NT2/D1 (cell line): ENCODE measurements around the gene CAB39L.

Experiments used
- SUZ12 ChIP-seq: IDR thresholded peaks from 2 replicates; pipeline ENCODE4 v1.6.1; 2011; ENCODE audit not compliant: insufficient read length, insufficient read depth; ENCODE audit errors: extremely low read depth
- YY1 ChIP-seq: IDR thresholded peaks from 2 replicates; pipeline ENCODE4 v1.6.1; 2011; ENCODE audit not compliant: insufficient read length, insufficient read depth
- ZNF274 ChIP-seq: IDR thresholded peaks from 2 replicates; pipeline ENCODE4 v1.6.1; 2011; ENCODE audit warnings: mild to moderate bottlenecking, low read depth, low read length

GRCh38 chr13:49407068-49407467, 36.8 kb downstream of the CAB39L start:
- TF ChIP-seq YY1 = no peak
- TF ChIP-seq ZNF274 = no peak
- TF ChIP-seq SUZ12 = no peak
